Measurements from ENCODE around the gene PCDH15.

DNA sequence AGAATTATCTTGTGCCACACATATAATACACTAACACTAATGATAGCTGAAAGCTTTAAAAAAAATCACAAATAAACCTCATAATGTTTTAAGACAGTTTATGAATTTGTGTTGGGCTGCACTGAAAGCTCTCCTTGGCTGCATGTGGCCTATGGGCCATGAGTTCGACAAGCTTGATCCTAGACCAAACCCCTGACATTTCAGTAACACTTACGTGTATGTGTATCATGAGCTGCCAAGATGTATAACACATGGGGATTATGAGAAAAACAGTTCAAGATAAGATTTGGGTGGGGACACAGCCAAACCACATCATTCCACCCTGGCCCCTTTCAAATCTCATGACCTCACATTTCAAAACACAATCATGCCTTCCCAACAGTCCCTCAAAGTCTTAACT, 823.8 kb downstream of the PCDH15 start:
- TF ChIP-seq, protein P1, sequence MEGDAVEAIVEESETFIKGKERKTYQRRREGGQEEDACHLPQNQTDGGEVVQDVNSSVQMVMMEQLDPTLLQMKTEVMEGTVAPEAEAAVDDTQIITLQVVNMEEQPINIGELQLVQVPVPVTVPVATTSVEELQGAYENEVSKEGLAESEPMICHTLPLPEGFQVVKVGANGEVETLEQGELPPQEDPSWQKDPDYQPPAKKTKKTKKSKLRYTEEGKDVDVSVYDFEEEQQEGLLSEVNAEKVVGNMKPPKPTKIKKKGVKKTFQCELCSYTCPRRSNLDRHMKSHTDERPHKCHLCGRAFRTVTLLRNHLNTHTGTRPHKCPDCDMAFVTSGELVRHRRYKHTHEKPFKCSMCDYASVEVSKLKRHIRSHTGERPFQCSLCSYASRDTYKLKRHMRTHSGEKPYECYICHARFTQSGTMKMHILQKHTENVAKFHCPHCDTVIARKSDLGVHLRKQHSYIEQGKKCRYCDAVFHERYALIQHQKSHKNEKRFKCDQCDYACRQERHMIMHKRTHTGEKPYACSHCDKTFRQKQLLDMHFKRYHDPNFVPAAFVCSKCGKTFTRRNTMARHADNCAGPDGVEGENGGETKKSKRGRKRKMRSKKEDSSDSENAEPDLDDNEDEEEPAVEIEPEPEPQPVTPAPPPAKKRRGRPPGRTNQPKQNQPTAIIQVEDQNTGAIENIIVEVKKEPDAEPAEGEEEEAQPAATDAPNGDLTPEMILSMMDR (IDR thresholded peaks at IDR 0.05; ENCODE audit: insufficient read depth, low read depth, low read length), result no peak
- no peak for TF ChIP-seq EZH2 (IDR thresholded peaks at IDR 0.05; ENCODE audit: insufficient read depth, low read length)
